CD8-positive, alpha-beta memory T cell (primary cell): ENCODE results near the gene DCDC1. TPM values are rescaled to one million over a fixed set of nuclear protein-coding genes. Genes with fewer than 3 reads are reported as not detected.

ENCODE experiments used
- CTCF ChIA-PET: fragments of 350-600 bp; sonication (Branson Sonifier 250); formaldehyde crosslinking; loops from one replicate; lab custom pipeline; 2021; ENCODE audit warnings: antibody characterized with exemption; lab: Charles Lee
- POLR2A ChIA-PET: fragments of 350-600 bp; sonication (Branson Sonifier 250); formaldehyde crosslinking; loops from one replicate; lab custom pipeline; 2021; ENCODE audit warnings: antibody characterized with exemption; lab: Charles Lee
- DNase-seq, 5 donors: peaks; one replicate each; pipeline versions ENCODE4 v3.0.0 to v3.0.0-alpha.2; 2020 to 2022; ENCODE audit warnings: mixed read lengths in 1 of 5
- H3K27ac ChIP-seq: one replicate; pipeline ENCODE4 v1.7.0; 2013; ENCODE audit warnings: low read depth, mild to moderate bottlenecking, low read length, moderate library complexity
- H3K27me3 ChIP-seq: 2 replicates; pipeline ENCODE4 v1.7.0; 2013; ENCODE audit warnings: low read length, mild to moderate bottlenecking; ENCODE audit not compliant: insufficient read depth, poor library complexity, severe bottlenecking
- H3K36me3 ChIP-seq: 2 replicates; pipeline ENCODE4 v1.7.0; 2013; ENCODE audit warnings: mild to moderate bottlenecking, low read length, moderate library complexity; ENCODE audit not compliant: insufficient read depth
- H3K4me1 ChIP-seq: 2 replicates; pipeline ENCODE4 v1.7.0; 2013; ENCODE audit warnings: mild to moderate bottlenecking, low read length, moderate library complexity; ENCODE audit not compliant: insufficient read depth
- H3K4me3 ChIP-seq: 2 replicates; pipeline ENCODE4 v1.7.0; 2013; ENCODE audit warnings: mild to moderate bottlenecking, low read length
- H3K9me3 ChIP-seq: 2 replicates; pipeline ENCODE4 v1.7.0; 2013; ENCODE audit warnings: mild to moderate bottlenecking, low read length
- H3K27ac Mint-ChIP-seq, 8 donors: one replicate each; pipeline ENCODE4 v1.8.0; 2020 to 2021; ENCODE audit warnings: mixed read lengths in 8 of 8, mild to moderate bottlenecking in 6 of 8, inconsistent platforms in 3 of 8, moderate library complexity in 3 of 8
- H3K27me3 Mint-ChIP-seq, 2 donors: one replicate each; pipeline ENCODE4 v1.8.0; 2020 to 2021; ENCODE audit warnings: mixed read lengths in 2 of 2, mild to moderate bottlenecking in 1 of 2, moderate library complexity in 1 of 2
- H3K36me3 Mint-ChIP-seq, 3 donors: one replicate each; pipeline ENCODE4 v1.8.0; 2020 to 2021; ENCODE audit warnings: mixed read lengths in 3 of 3, inconsistent platforms in 1 of 3, mild to moderate bottlenecking in 1 of 3
- H3K4me1 Mint-ChIP-seq, 3 donors: one replicate each; pipeline ENCODE4 v1.8.0; 2020 to 2021; ENCODE audit warnings: mixed read lengths in 3 of 3, inconsistent platforms in 1 of 3, mild to moderate bottlenecking in 1 of 3
- H3K4me3 Mint-ChIP-seq, 7 donors: one replicate each; pipeline ENCODE4 v1.8.0; 2020 to 2021; ENCODE audit warnings: mixed read lengths in 7 of 7, mild to moderate bottlenecking in 6 of 7, moderate library complexity in 4 of 7, inconsistent platforms in 2 of 7
- H3K9me3 Mint-ChIP-seq, 5 donors: one replicate each; pipeline ENCODE4 v1.8.0; 2020 to 2022; ENCODE audit warnings: mixed read lengths in 5 of 5, mild to moderate bottlenecking in 3 of 5, moderate library complexity in 2 of 5, inconsistent platforms in 1 of 5
- polyA plus RNA-seq: library from polyadenylated mRNA; unstranded; fragments of 300-500 nt; fragmentation: Illumina TruSeq; gene quantifications from one replicate; pipeline ENCODE4 v1.2.3, GENCODE V29; 2021
- total RNA-seq, 2 experiments: library from RNA; stranded (reverse); gene quantifications; one replicate each; pipeline ENCODE4 v1.2.3, GENCODE V29; 2021

Gene DCDC1
- total and polyA plus RNA-seq, 3 experiments from 2014 or later, result 0.07 to 0.15 TPM; not detected in 1

- no peaks in the 10 kb centered on the region for H3K9me3 ChIP-seq
- Mint-ChIP-seq H3K36me3 (no peaks in the 10 kb centered on the region), H3K27ac (no peak overlapping the region), H3K4me1 (no peaks in the 10 kb centered on the region), H3K4me3 (no peak overlapping the region), H3K27me3 (no peaks in the 10 kb centered on the region), H3K9me3 (peaks cover 0 to 4% (median 2%) of the 10 kb centered on the region in 5 donors)
- DNase-seq, result no peak
- CTCF ChIA-PET, result no interaction called here
- H3K27ac ChIP-seq, result no peak overlapping the region
- H3K36me3 ChIP-seq, result no peaks in the 10 kb centered on the region
- POLR2A ChIA-PET, result no interaction called here
- H3K4me3 ChIP-seq, result no peak overlapping the region
- H3K4me1 ChIP-seq, result no peaks in the 10 kb centered on the region
- H3K27me3 ChIP-seq, result no peaks in the 10 kb centered on the region
Measured at GRCh38 chr11:31132531-31133421, 236.8 kb downstream of the DCDC1 start.

GRCh38 chr11:31131760-31132159 is 237.8 kb downstream of the DCDC1 start:
- no peak overlapping the region for H3K4me3 Mint-ChIP-seq
- DNase-seq, result no peak
- no peak overlapping the region for H3K27ac ChIP-seq
- H3K27me3 ChIP-seq, result no peaks in the 10 kb centered on the region
- no peaks in the 10 kb centered on the region for H3K36me3 Mint-ChIP-seq
- no peaks in the 10 kb centered on the region for H3K27me3 Mint-ChIP-seq
- no peaks in the 10 kb centered on the region for H3K36me3 ChIP-seq
- no peaks in the 10 kb centered on the region for H3K4me1 Mint-ChIP-seq
- H3K4me3 ChIP-seq, result no peak overlapping the region
- CTCF ChIA-PET, result no interaction called here
- no peaks in the 10 kb centered on the region for H3K4me1 ChIP-seq
- no peak overlapping the region for H3K27ac Mint-ChIP-seq
- H3K9me3 ChIP-seq, result no peaks in the 10 kb centered on the region
- POLR2A ChIA-PET, result no interaction called here
- peaks cover 0 to 4% (median 1%) of the 10 kb centered on the region in 5 donors for H3K9me3 Mint-ChIP-seq

DNA sequence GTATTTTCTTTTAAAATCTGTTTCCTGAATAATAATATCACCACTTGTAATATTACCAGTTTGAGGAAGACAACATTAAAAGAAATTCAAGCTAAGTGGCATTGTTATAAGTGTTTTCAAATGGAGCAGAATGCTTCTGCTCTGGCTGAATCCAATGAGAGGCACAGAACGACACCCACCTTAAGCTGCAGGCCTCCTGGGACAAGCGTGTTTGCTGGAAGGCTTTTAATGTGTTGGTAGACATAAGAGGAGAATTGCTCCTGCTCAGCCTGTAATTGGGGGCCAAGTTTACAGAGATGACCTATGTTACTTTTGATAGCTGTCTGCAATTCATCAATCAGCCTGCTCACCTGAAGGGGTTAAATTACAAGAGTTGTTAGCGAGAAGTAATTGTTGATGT is 242.2 kb downstream of the DCDC1 start:
- Mint-ChIP-seq H3K4me1 (no peaks in the 10 kb centered on the region), H3K4me3 (no peak overlapping the region), H3K27me3 (no peaks in the 10 kb centered on the region), H3K27ac (no peak overlapping the region), H3K9me3 (peaks cover 2 to 16% (median 6%) of the 10 kb centered on the region in 5 donors), H3K36me3 (no peaks in the 10 kb centered on the region)
- Histone ChIP-seq H3K4me1 (no peaks in the 10 kb centered on the region), H3K27me3 (no peaks in the 10 kb centered on the region), H3K4me3 (no peak overlapping the region), H3K9me3 (no peaks in the 10 kb centered on the region), H3K36me3 (no peaks in the 10 kb centered on the region), H3K27ac (no peak overlapping the region)
- ChIA-PET CTCF (no interaction called here), POLR2A (no interaction called here)
- DNase-seq, result no peak

- Mint-ChIP-seq H3K9me3 (peaks cover 0 to 16% (median 4%) of the 10 kb centered on the region in 5 donors), H3K36me3 (no peaks in the 10 kb centered on the region), H3K4me1 (no peaks in the 10 kb centered on the region), H3K27ac (no peak overlapping the region), H3K27me3 (no peaks in the 10 kb centered on the region), H3K4me3 (no peak overlapping the region)
- CTCF ChIA-PET, result no interaction called here
- H3K4me3 ChIP-seq, result no peak overlapping the region
- H3K27ac ChIP-seq, result no peak overlapping the region
- no peaks in the 10 kb centered on the region for H3K27me3 ChIP-seq
- H3K9me3 ChIP-seq, result no peaks in the 10 kb centered on the region
- no peak for DNase-seq
- H3K4me1 ChIP-seq, result no peaks in the 10 kb centered on the region
- POLR2A ChIA-PET, result no interaction called here
- no peaks in the 10 kb centered on the region for H3K36me3 ChIP-seq
Measured at GRCh38 chr11:31120428-31120827, 249.1 kb downstream of the DCDC1 start.

DNA sequence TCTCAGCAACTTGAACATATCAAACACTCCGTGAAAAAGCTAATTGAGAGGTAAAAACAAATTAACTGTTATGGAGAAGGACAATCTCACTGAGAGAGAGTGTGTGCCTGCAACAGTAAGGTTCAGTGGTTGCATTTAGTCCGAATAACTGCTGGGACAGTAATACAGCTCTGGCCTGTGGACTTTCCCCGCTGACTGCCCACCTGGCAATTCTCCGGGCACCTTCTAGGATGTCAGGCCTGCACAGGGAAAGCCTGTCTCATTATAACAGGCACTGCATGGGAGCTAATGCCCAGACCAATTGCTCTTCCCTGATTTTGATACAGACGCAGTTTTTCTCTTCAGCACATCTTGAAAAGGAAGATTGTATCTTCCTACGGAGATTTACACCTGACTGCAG is 251.0 kb downstream of the DCDC1 start:
- Mint-ChIP-seq H3K27me3 (no peaks in the 10 kb centered on the region), H3K9me3 (peaks cover 0 to 7% (median 2%) of the 10 kb centered on the region in 5 donors), H3K27ac (no peak overlapping the region), H3K36me3 (no peaks in the 10 kb centered on the region), H3K4me3 (no peak overlapping the region), H3K4me1 (no peaks in the 10 kb centered on the region)
- CTCF ChIA-PET, result no interaction called here
- Histone ChIP-seq H3K4me1 (no peaks in the 10 kb centered on the region), H3K27me3 (no peaks in the 10 kb centered on the region), H3K27ac (no peak overlapping the region), H3K9me3 (no peaks in the 10 kb centered on the region), H3K36me3 (no peaks in the 10 kb centered on the region), H3K4me3 (no peak overlapping the region)
- DNase-seq, result no peak
- POLR2A ChIA-PET, result no interaction called here

- no peaks in the 10 kb centered on the region for H3K36me3 Mint-ChIP-seq
- H3K27ac Mint-ChIP-seq, result no peak overlapping the region
- no peak for DNase-seq
- ChIA-PET CTCF (no interaction called here), POLR2A (no interaction called here)
- H3K27me3 Mint-ChIP-seq, result no peaks in the 10 kb centered on the region
- Histone ChIP-seq H3K4me1 (no peaks in the 10 kb centered on the region), H3K27me3 (no peaks in the 10 kb centered on the region), H3K4me3 (no peak overlapping the region), H3K27ac (no peak overlapping the region), H3K9me3 (no peaks in the 10 kb centered on the region), H3K36me3 (no peaks in the 10 kb centered on the region)
- no peaks in the 10 kb centered on the region for H3K4me1 Mint-ChIP-seq
- H3K9me3 Mint-ChIP-seq, result peaks cover 0 to 8% (median 2%) of the 10 kb centered on the region in 5 donors
- no peak overlapping the region for H3K4me3 Mint-ChIP-seq
Measured at GRCh38 chr11:31117038-31117437, 252.5 kb downstream of the DCDC1 start.

DNA sequence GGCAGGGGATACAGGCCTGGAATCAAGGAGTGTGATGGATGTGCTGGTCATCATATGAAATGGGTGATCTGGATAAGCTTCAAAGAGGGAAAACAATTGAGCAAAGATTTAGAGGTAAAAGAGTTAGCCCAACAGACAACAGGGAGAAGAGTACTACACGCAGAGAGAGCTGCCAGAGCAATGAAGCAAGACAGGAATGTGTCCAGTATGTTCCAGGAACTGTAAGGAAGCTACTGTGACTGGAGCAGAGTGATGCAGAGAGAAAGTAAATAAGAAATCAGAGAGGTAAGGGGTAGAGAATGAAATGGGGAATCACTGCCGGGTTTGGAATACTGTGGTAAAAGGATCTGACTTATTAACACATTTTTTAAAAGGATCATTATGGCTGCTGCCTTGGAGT is 255.1 kb downstream of the DCDC1 start:
- POLR2A ChIA-PET, result no interaction called here
- no peak for DNase-seq
- Histone ChIP-seq H3K27me3 (no peaks in the 10 kb centered on the region), H3K4me1 (no peaks in the 10 kb centered on the region), H3K9me3 (no peaks in the 10 kb centered on the region), H3K36me3 (no peaks in the 10 kb centered on the region), H3K4me3 (no peak overlapping the region), H3K27ac (no peak overlapping the region)
- no peaks in the 10 kb centered on the region for H3K36me3 Mint-ChIP-seq
- CTCF ChIA-PET, result no interaction called here
- H3K27ac Mint-ChIP-seq, result no peak overlapping the region
- no peak overlapping the region for H3K4me3 Mint-ChIP-seq
- H3K4me1 Mint-ChIP-seq, result no peaks in the 10 kb centered on the region
- H3K9me3 Mint-ChIP-seq, result peaks cover 0 to 8% (median 2%) of the 10 kb centered on the region in 5 donors
- no peaks in the 10 kb centered on the region for H3K27me3 Mint-ChIP-seq

- Histone ChIP-seq H3K36me3 (no peaks in the 10 kb centered on the region), H3K9me3 (no peaks in the 10 kb centered on the region), H3K4me1 (no peaks in the 10 kb centered on the region), H3K4me3 (no peak overlapping the region), H3K27ac (no peak overlapping the region), H3K27me3 (no peaks in the 10 kb centered on the region)
- peaks cover 0 to 8% (median 2%) of the 10 kb centered on the region in 5 donors for H3K9me3 Mint-ChIP-seq
- DNase-seq, result no peak
- H3K27me3 Mint-ChIP-seq, result no peaks in the 10 kb centered on the region
- ChIA-PET POLR2A (no interaction called here), CTCF (no interaction called here)
- no peak overlapping the region for H3K4me3 Mint-ChIP-seq
- no peak overlapping the region for H3K27ac Mint-ChIP-seq
- H3K36me3 Mint-ChIP-seq, result no peaks in the 10 kb centered on the region
- no peaks in the 10 kb centered on the region for H3K4me1 Mint-ChIP-seq
Measured at GRCh38 chr11:31110830-31111229, 258.7 kb downstream of the DCDC1 start.
